Stimulated activated CD8-positive, alpha-beta memory T cell treated with anti-CD3 and anti-CD28 coated beads, Interleukin-12 subunit alpha, Interleukin-12 subunit beta, amount 100 ng/mL, for 24 hours (primary cell): ENCODE results near the gene NR6A1.
"Not testable (repeated sequence)": the region's sequence is repeated elsewhere in the genome, so short reads cannot be mapped to it uniquely, and the experiment has no call there.

Experiments
- DNase-seq: peaks from one replicate; pipeline ENCODE4 v3.0.0-alpha.2; 2020; ENCODE audit errors: extremely low read depth

NR6A1 gene

DNA sequence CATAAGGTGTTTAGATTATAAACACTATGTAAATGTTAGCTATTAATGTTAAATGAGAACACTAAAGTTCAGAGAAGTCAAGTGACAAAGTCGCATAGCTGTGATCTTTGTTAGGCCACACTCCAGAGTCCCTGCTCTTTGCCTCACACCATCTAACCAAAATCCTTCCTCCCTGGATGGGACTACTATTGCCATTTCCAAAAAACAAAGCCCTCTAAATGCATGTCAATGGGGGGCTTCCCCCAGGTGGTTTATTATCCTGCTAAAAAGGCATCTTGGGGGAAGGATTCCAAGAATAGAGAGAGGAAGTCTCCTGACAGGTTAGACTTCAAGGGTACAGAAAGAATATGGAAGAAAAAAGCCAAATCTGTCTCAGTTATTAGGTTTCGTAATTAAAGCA, 10.4 kb downstream of the NR6A1 start:
- no peak for DNase-seq

DNA sequence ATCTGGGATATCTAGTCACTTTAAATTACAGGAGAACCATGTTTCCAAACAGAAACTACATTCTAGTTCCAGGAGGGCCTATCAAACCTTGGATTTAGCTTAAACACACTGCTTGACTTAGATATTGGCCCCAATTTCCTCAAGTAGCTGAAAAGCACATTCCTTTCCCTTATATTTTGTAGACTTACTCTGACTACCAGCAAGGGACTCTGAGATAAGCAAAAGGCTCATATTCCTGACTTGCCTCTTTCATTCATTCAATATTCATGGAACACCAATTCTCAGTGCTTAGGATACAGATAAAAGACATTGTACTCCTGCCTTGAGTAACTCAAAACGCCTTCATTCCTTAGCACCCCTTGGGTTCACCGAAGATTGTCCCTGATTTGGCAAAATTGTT, 11.8 kb downstream of the NR6A1 start:
- DNase-seq, result no peak

DNA sequence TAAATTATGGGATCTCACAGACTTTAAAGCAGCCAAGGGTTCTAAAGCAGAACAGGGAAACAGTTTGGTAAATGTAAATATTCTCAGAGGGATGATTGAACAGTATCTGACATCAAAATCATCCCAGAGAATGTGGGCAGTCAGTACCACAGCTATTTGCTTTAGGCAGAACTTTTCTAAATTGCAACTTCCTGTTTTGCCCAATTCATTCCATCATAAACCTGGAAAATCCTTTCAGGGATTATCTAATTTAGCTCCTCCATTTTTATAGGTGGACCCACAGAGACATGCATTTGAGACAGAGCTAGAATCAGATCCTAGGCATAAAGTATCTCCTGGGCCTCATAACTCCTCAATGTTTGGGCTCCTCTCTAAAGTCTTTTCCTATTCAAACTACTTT, 12.4 kb downstream of the NR6A1 start:
- no peak for DNase-seq

DNA sequence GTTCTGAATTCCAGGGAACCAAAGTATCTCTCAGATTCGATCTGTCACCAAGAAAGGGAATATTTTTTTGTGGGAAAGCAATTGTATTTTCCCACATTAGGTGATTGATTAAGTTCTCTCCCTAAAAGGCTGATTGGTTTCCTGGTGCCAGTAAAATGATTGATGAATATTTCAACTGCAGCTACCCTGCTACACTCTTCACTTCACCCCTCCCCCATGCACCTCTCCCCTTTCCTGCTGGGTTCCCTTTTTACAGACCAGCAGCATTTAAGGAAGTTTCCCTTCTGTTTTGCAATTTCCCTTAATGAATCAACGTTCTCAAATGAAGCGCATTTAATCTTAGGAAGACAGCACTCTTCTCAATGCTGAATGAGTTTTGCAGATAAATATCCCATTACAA, 13.1 kb downstream of the NR6A1 start:
- no peak for DNase-seq

DNA sequence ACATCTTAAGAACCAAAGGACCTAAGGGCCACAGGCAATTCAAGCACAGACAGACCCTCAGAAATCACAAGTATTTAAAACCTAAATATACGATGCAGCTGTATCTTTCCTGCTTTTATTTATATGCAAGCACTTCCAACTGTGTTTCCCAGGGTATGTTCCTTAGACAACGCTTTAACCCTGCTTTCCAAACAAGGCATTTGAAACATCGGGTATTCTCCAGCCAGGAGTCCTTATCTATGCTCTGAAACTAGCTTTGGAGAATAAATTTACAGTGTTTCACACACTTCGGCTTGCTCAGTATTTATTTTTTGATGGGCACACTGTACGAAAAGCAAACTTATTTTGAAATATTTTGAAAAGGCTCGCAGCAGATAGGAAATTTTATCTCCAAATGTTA, 13.5 kb downstream of the NR6A1 start:
- DNase-seq, result no peak

DNA sequence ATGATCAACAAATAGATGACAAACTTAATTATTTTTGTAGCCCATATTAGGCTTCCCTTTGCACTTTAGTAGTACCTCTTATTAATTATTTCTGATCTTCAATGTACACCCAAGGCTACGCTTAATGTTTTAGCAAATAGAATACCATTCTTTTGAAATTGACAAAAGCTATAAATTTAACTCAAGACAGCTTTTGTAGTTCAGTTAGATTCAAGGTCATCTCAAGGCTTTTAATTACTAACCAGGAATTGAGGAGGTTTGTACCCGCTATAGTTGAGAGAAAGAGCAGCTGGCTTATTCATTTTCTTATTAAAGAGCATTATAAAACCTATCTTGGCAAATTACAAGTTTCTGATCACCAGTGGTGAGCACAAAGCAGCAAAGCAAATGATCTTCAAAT, 15.1 kb downstream of the NR6A1 start:
- no peak for DNase-seq

DNA sequence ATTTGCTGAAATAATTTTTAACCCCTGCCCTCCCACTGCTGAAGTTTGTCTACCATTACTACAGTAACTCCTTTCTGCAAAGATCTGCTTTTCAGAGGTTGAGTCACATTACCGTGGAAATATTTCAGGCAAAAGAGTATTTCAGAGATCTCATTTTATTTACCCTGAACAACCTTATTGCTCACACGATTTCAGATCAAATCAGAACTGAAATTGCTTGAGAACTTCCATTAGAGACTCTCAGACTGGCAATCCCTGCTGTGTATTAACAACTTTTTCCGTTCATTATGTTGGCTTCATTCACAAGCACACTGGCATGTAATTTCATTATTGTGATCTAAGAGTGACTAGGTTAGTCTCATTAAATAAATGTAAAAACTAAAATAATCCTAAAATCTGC, 16.1 kb downstream of the NR6A1 start:
- no peak for DNase-seq

DNA sequence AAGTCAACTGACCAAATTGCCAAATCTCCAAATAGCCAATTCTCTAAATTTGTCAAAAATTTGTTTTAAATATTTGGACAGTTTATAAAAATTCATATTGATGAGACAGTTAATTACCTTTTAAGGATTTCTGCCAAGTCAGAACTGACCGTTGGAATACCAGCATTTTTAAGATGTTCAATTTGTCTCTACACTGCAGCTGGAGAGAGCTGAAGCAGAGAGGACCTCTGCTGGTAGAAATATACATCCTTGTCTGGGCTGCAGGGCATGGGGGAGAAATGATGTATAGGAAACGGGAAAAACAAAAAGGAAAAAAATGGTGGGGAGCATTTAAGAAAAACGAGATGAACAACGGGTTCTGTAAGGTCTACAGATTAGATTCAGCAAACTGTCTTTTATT, 16.8 kb downstream of the NR6A1 start:
- DNase-seq, result no peak

DNA sequence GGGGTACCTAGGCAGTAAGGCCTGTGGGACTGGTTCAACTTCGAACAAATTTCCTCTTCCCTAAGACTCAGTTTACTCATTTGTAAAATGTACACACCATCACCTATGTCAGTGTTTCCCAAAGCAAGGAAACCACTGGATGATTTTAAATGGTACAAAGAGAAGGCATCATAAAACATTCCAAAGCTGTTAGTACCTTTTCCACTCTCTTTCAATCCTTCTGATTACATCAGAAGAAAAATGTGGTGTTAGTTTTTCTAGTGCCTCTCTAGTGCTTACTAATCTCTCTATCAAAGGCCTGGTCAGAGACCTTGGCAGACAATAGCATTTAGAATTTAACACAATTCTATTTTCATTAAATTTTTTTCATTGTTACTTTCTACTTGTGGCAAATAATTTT, 18.1 kb downstream of the NR6A1 start:
- no peak for DNase-seq

DNA sequence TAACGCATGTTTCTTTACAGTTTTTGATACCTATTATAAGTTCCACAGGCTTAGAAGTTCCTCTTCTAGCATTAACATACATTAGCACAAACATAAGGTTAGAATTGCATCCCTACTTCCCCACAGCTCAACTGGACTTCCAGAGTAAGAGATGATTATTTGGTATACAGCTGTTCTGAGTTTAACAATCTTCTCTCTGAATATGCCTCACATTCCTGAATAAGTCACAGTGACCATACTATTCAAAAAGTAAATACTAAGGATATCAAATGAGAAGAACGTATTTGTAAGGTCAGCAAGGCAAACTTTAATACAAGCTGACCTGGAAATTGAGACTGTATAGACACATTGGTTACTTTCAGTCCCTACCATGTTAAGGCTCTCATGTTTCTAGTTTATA, 21.3 kb downstream of the NR6A1 start:
- no peak for DNase-seq

DNA sequence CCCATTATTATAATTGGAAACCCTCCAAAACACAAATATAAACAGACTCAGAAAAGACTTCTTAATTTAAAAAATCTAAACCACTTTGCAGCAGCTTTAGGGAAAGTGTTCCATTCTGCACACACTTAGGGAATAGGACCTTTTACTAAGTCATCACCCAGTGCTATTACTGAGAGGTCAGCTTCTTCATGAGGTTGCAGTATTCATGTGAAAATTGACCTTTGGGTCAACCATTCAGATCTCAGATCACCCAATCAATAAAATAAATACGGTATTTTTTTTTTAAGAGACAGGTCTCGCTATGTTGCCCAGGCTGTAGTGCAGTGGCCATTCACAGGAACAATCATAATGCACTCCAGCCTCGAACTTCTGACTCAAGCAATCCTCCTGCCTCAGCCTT, 21.8 kb downstream of the NR6A1 start:
- DNase-seq, result no peak

DNA sequence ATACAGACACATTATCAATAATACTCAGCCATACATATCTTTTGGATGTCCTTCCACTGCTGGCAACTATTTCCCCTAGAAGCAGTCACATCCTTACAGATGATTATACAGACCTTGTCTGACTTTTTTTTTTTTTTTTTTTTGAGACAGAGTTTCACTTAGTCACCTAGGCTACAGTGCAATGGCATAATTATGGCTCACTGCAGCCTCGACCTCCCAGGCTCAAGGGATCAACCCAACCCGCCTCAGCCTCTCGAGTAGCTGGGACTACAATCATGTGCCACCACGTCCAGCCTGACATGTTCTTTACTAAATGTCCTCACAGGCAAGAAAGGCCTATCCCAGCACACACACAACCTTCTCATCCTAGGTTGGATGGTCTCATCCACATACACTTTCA, 24.0 kb downstream of the NR6A1 start:
- DNase-seq, result no peak

DNA sequence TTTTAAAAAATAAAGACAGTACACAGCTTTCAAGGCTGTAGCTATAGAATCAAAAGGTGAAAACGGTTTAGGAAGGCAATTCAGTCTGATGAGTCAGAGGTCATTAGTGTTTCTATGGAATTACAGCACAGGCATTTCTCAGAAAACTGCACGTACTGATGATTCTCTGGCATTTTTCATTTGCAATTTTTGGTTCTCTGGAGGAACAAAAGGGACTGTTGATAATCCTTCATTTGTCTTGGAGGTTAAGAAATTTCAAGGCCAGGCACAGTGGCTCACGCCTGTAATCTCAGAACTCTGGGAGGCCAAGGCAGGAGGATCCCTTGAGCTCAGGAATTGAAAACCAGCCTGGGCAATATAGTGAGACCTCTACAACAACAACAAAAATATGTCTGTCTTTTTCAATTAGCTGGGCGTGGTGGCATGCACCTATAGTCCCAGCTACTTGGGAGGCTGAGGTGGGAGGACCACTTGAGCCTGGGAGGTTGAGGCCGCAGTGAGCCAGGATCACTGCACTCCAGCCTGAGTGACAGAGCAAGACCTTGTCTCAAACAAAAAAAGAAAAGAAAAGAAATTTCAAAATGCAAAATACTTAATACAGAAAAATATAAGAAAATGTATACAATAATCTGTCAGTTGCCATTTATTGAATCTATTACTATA, 27.3 kb downstream of the NR6A1 start:
- DNase-seq, result no peak

DNA sequence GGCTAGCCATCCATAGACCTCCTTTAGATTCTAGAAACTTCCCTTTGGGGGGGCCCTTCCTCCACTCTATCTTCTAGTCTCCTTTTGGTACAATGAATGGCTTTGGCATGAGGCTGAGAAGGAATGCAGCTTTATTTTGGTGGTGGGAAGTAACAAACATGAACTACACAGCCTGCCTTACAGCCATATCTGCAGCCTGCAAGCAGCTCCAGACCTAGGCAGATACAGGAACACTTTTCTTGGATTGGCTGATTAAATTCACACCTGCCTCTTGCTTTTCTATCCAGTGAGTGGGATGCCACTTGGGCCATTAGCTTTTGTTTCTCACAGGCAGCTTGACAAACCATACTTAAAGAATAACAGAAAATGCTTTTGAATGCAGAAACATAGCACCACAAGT, 28.2 kb downstream of the NR6A1 start:
- no peak for DNase-seq

DNA sequence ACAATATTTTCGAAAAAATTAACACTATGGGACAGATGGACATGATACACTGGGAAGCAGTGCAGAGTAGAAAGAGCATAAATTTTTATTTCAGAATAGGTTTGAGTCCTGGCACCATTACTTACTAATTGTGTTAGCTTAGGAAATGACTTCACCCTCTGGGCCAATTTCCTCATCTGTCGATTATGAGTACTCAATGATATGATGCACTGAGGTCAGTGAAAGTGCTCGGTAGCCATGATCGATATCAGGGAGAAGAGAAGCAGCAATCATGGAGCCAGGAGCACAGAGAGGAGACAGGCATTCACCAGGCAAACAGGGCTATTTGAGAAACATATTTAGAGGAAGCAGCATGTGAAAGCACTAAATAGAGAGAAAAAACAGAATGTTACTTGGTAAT, 29.4 kb downstream of the NR6A1 start:
- no peak for DNase-seq

DNA sequence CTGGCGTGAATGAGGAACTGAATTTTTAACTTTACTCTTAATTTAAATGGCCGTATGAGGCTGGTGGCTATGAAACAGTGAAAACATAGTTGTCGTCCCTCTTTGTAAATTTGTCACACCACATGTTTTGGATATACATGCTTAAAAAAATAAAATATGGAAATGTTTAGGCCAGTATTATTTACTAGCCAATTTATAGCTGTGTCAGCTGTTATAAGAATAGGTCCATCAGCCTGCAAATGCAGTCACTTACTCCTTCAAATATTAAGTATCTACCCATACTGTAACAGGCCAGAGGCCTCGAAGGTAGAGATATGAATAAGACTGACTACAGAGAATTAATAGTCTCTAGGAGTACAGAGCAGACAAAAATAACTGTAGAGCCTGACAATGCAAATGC, 30.0 kb downstream of the NR6A1 start:
- no peak for DNase-seq

DNA sequence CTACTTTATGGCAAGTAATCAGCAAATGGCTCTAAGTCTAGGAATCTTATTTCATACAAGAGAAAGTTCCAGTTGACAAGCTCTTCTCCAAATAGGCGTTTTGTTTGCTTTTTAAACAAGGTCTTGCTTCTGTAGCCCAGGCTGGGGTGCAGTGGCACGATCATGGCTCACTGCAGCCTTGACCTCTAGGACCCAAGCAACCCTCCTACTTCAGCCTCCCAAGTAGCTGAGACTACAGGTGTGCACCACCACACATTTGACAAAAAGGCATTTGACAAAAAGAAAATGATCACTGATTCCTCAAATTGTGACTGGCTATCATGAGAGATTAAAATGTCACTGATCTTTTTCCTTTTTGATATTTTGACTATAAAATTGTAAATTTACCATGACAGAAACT, 31.8 kb downstream of the NR6A1 start:
- DNase-seq, result no peak

DNA sequence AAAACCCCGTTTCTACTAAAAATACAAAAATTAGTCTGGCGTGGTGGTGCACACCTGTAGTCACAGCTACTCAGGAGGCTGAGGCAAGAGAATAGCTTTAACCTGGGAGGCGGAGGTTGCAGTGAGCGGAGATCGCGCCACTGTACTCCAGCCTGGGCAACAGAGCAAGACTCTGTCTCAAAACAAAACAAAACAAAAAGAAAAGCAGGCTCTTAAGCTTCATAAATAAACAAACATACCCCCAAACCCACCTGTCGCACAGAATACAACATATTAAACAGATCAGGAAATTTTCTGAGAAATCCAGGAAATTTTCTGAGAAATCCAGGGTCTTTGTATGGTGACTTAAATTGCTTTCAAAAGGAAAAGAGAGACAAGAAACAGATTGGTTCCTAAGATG, 33.0 kb downstream of the NR6A1 start:
- DNase-seq, result not testable (repeated sequence)

DNA sequence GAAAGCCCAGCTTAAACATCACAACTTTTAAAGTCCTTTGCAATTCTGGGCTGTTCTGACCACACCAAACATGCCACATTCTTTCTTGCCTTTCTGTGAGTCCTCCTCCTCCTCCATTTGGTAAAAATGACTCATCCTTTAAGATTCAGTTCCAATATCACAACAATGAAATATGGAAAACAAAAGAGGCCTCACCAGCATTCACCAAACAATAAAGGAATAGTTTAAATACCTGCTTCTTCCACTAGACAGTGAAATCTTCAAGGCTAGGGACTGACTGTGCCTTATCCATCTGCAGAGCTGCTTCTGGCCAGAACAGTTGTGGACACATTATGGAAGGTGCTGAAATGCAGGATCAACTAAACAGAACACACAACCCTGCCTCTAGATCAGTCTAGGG, 36.0 kb downstream of the NR6A1 start:
- no peak for DNase-seq

DNA sequence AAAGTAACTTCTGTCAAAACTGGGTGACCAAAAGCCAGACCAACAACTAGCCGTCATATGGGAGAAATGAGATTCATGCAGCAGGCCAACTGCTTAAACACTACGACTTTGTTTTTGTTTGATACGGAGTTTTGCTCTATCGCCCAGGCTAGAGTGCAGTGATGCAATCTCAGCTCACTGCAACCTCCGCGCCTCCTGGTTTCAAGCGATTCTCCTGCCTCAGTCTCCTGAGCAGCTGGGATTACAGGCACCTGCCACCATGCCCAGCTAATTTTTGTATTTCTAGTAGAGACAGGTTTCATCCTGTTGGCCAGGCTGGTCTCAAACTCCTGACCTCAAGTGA, 36.4 kb downstream of the NR6A1 start:
- DNase-seq, result not testable (repeated sequence)

DNA sequence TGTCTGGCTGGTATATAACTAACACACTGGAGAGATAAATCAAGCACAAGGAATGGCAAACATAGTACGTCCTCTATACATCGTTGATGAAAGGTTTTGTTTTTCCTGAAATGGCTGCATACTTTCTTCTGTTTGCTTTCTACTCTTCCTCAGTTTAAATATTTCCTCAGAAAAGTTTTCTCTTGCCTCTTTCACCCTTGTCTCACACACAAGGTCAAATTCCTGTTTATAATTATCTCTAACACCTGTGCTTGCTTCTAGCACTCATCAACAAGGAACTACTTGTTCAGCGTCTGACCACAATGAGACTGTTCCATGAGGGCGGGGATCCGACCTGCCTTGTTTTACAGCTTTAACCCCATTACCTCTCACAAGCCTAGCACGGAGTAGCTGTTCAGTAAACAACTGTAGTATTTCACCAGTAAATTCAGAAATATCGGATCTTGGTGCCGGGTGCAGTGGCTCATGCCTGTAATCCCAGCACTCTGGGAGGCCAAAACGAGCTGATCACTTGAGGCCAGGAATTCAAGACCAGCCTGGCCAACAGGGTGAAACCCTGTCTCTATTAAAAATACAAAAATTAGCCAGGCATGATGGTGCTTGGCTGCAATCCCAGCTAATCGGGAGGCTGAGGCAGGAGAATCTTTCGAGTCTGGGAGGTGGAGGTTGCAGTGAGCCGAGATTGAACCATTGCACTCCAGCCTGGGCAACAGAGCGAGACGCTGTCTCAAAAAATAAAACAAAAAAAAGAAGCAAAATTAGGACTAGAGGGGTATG, 37.0 kb downstream of the NR6A1 start:
- no peak for DNase-seq

DNA sequence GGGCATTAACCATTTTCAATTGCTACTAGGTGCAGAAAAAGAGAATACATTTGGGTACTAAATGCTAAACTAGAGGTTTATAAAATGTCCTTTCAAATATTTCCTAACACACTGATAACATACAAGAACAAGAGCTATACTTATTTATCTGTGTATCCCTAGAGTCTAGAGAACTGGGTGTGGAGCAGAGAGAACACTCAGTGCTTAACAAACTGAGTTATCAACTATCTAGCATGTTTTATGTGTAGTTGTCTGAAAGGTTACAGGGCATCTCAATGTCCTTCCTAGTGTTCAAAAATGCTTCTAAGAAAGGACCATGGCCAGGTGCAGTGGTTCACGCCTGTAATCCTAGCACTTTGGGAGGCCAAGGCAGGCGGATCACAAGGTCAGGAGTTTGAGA, 40.3 kb downstream of the NR6A1 start:
- DNase-seq, result no peak

DNA sequence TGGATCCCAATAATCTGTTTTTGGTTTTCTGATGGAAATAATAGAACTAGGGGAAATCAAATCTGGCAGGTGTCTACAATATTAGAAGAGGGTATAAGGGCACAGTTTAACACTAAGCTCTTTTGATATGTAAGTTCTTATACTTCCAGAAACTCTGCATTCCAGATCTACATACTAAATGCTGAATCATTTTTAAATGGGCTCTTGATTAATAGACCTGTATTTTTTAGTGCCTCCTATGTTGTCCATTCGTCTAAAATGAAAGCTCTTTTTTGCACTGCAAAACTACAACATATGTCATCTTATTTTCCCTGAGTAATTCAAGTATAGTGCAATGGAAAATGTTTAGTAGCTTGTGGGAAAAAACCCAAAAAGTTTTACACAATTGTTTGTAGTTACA, 44.2 kb downstream of the NR6A1 start:
- DNase-seq, result no peak

DNA sequence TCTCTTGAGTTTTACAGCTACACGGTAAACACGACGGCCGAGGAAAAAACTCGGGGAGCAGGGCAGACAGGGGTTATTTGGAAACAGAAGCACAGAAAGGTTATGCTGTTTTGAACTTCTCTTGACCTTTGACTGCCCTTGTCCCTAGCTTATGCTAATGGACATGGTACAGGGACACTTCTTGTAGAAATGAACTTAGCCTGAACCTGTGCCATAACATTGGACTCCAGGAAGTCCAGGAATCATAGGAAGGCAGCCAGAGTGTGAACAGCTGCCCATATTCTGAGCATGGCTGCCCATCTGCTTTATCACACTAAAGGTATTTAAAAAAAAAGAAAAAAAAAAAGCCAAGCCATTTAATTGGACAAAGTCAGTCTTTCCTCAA, 46.1 kb downstream of the NR6A1 start:
- DNase-seq, result no peak
